GM08714 (cell line): ENCODE measurements around the gene KIAA0825.

ENCODE experiments used
- H3K4me3 ChIP-seq: fragments of 200-500 bp; sonication (Bioruptor generic); 2 replicates; pipeline ENCODE4 v1.5.1; 2014; ENCODE audit warnings: mild to moderate bottlenecking, low read length, inconsistent platforms
- ZNF274 ChIP-seq: IDR thresholded peaks from 2 replicates; pipeline ENCODE4 v1.6.1; 2012; ENCODE audit warnings: mild to moderate bottlenecking, low read depth, low read length

Gene KIAA0825

GRCh38 chr5:94403483-94403882, 214.9 kb downstream of the KIAA0825 start:
- no peak for TF ChIP-seq ZNF274
- no peak overlapping the region for H3K4me3 ChIP-seq

DNA sequence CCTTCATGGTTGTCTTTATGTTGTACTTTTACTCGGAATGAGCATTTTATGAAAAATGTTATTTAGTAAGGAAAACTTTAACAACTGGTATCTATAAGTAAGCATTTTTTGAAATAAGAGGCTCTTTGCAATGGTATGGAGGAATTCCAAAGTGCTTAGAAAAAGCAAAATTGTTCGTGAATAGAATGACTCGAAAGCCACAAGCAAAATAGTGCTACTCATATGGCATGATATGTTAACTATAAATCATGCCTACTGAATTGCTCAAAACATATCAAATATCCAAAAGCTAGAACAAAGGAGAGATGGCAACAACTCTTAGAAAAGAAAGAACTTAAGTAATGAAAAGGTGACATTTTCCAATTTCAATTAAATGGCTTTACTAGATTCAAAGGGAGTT, 216.3 kb downstream of the KIAA0825 start:
- TF ChIP-seq ZNF274: no peak
- no peak overlapping the region for H3K4me3 ChIP-seq

- TF ChIP-seq ZNF274: no peak
- no peak overlapping the region for H3K4me3 ChIP-seq
Measured at GRCh38 chr5:94397508-94397907, 220.9 kb downstream of the KIAA0825 start.

DNA sequence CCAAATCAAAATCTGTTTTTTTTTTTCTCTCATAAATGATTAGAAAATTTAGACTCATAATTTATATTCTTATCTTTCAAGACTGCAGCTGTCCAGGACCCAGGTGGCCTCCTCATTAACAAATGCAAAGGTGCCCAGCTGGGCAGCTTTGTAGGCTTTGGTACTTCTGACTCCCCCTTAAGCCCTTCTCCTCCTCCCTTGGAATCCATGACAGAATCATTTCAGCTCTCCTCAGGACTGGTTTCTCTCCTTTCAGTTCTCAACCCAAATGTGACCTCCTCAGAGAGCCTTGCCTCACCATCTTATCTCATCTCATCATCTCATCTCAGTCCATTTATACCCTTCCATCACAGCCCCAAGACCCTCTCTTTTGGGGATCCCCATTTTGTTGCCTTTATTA, 221.7 kb downstream of the KIAA0825 start:
- no peak for TF ChIP-seq ZNF274
- no peak overlapping the region for H3K4me3 ChIP-seq

DNA sequence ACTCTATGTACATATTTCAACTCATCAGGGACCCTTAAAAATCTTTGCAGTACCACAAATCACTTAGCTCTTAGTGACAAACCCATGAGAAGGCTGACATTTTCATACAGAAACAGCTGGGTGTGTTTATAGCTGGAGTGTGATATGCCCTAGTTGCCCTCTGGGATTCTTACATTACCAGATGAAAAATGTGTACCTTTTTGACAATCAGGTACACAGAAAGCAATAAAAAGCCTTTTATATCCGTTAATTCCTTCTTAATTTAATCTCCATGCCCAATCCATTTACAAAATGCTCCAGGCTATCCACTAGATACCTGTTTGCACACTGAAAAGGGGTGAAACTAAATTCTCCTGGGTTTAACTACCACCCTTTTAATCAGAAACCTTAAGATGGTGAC, 222.9 kb downstream of the KIAA0825 start:
- TF ChIP-seq ZNF274: no peak
- no peak overlapping the region for H3K4me3 ChIP-seq

DNA sequence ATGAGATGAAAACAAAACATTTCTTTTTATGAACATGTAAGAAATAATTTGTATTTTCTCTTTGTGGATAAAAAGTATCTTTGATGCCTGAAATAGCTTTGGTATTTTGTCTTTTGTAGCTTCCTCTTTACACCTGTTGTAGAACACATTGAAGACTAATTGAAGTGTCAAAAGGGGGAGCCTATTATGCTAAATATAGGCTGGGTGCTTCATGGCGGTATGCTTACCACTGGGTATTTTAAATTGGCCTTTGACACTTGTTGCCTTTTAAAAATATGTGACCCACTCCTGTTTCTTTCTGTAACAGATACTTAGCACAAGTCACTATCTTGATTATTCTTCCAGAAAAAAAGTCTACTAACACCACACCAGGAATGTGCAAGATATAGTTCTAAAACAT, 226.4 kb downstream of the KIAA0825 start:
- H3K4me3 ChIP-seq: no peak overlapping the region
- no peak for TF ChIP-seq ZNF274

- TF ChIP-seq ZNF274: no peak
- H3K4me3 ChIP-seq: no peak overlapping the region
Measured at GRCh38 chr5:94389515-94389899, 228.9 kb downstream of the KIAA0825 start.

GRCh38 chr5:94388773-94389514, 229.5 kb downstream of the KIAA0825 start:
- no peak overlapping the region for H3K4me3 ChIP-seq
- TF ChIP-seq ZNF274: no peak

DNA sequence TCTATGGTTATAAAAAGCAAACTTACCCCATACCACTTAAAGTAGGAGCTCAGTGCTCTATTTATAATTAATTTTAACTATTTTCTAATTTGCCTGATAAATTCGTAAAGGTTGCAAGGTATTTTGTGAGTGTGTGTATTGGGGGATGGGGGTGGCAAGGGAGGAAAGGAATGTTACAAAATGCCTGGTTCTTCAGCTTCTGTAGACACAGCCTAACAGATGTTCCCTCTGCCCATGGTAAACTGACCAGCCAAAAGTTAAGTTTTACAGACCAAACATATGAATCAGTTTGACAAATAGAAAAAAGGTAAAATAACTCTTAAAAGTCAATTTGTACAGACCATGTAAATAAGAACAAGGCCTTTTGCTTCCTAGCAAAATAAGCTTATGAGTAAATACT, 232.6 kb downstream of the KIAA0825 start:
- no peak overlapping the region for H3K4me3 ChIP-seq
- no peak for TF ChIP-seq ZNF274

DNA sequence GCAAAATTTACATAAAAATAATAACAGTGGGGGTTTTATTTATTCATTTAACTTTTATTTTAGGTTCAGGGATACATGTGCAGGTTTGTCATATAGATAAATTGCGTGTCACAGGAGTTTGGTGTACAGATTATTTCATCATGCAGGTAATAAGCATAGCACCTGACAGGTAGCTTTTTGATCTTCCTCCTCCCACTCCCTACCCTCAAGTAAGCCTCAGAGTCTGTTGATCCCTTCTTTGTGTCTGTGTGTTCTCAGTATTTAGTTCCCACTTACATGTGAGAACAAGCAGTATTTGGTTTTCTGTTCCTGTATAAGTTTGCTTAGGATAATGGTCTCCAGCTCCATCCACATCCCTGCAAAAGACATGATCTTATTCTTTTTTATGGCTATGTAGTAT, 240.3 kb downstream of the KIAA0825 start:
- H3K4me3 ChIP-seq: no peak overlapping the region
- TF ChIP-seq ZNF274: no peak

DNA sequence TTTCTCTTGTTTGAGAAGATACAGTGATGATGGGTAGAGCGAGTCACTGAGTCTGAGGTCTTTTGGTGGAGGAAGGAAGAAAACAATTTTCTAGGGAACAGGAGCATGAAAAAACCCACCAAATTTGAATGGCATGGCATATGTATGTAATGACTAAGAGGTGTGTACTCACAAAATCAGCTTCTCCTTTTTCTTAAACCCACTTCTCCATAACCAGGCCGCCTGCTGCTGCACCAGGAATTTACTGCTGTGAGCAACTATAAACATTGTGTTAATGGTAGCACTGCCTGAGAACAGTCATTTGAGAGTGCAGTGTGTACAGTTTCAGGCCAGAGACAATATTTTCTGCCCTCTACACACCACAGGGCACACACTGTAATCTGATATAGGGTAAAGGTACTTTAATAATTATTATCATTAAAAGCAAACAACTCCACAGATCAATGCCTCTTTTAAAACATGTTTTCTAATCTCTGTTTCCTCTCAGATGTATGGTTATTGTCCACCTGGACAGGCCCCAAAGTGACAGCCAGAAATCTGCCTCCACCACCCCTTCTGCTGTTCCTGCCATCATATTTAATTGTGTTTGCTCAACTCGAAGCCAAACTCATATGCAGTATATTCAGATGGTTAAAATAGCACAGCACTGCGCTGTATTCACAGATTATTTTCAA, 241.6 kb downstream of the KIAA0825 start:
- no peak for TF ChIP-seq ZNF274
- H3K4me3 ChIP-seq: no peak overlapping the region

DNA sequence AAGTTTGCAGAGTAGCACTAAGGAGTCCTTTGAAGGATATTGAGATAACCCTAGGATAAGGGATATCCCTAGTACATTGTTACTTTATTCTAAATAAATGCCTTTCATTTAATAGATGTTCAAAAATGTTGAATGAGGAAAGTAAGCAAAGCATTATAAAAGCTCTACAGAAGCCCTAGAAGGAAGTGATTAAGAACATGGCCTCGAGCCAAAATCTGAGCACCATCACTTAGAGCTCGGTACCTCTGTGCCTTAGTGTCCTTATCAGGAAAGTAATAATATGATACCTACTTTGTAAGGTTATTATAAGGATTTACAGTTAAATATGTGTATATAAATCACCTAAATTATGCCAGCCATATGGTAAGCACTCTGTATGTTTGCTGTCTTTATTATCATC, 242.6 kb downstream of the KIAA0825 start:
- no peak overlapping the region for H3K4me3 ChIP-seq
- no peak for TF ChIP-seq ZNF274

GRCh38 chr5:94374336-94374735, 244.1 kb downstream of the KIAA0825 start:
- no peak for TF ChIP-seq ZNF274
- no peak overlapping the region for H3K4me3 ChIP-seq

DNA sequence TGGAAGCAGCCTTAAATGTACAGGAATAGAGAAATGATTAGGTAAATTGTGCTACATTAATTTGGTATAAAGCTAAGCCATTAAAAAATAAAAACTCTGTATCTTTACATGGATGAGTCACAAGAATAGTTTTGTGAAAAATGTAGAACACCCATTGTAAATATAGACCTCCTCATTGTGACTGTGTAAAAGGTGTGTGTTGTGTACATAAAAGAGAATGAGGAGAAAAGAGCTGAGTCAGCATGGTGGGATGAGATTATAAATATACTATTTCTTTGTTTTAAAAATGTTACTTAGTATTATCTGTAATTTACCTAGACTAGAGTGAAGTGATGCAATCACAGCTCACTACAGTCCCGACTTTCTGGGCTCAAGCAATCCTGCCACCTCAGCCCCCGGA, 250.5 kb downstream of the KIAA0825 start:
- H3K4me3 ChIP-seq: no peak overlapping the region
- no peak for TF ChIP-seq ZNF274

DNA sequence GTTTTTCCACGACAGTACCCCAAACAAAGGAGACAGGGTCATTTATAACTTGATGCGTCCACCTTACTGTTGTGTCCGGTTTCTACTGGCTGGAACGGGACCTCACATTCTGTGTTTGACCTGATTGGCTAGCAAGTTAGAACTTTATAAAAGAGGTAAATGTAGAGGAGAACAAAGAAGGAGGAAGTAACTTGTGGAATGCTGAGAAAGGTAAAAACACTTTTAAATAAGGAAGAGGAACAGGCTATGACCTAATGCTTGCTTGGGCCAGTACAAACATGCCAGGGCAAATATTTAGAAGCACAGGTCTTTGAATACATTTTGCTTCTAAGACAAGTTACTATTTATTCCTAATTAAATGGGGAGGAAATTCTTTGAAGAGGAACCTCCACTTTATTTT, 251.6 kb downstream of the KIAA0825 start:
- no peak overlapping the region for H3K4me3 ChIP-seq
- TF ChIP-seq ZNF274: no peak
